ENCODE data around the gene ACAD11.

DNA sequence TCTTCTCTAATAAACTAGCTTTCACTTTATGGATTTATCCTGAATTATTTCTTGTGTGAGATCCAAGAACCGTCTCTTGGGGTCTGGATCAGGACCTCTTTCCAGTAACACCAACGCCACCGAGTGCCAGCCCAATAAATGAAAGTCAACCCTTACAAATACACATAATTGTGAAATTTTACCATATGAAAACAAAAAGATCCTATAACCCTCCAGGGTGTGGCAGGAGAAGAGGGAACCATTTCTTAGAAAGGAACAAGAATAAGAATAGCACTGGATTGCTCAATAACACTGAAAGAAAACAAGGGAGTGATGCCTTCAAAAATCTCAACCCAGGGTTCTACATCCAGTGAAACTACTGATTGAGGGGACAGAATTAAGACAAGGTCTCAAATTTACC, 114.1 kb downstream of the ACAD11 start:
- no peak for TF ChIP-seq POLR2A (IDR thresholded peaks at IDR 0.05)
- TF ChIP-seq, protein P1, sequence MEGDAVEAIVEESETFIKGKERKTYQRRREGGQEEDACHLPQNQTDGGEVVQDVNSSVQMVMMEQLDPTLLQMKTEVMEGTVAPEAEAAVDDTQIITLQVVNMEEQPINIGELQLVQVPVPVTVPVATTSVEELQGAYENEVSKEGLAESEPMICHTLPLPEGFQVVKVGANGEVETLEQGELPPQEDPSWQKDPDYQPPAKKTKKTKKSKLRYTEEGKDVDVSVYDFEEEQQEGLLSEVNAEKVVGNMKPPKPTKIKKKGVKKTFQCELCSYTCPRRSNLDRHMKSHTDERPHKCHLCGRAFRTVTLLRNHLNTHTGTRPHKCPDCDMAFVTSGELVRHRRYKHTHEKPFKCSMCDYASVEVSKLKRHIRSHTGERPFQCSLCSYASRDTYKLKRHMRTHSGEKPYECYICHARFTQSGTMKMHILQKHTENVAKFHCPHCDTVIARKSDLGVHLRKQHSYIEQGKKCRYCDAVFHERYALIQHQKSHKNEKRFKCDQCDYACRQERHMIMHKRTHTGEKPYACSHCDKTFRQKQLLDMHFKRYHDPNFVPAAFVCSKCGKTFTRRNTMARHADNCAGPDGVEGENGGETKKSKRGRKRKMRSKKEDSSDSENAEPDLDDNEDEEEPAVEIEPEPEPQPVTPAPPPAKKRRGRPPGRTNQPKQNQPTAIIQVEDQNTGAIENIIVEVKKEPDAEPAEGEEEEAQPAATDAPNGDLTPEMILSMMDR (IDR thresholded peaks at IDR 0.05), result no peak
